Activated CD4-positive, alpha-beta T cell treated with anti-CD3 and anti-CD28 coated beads for 24 hours (primary cell): ENCODE results near the gene MCTP2.
"Not testable (repeated sequence)": the region's sequence is repeated elsewhere in the genome, so short reads cannot be mapped to it uniquely, and the experiment has no call there.

ENCODE experiments used
- DNase-seq, 2 donors: peaks; one replicate each; pipeline ENCODE4 v3.0.0-alpha.2; 2020; ENCODE audit warnings: low read depth in 2 of 2

The MCTP2 gene

DNA sequence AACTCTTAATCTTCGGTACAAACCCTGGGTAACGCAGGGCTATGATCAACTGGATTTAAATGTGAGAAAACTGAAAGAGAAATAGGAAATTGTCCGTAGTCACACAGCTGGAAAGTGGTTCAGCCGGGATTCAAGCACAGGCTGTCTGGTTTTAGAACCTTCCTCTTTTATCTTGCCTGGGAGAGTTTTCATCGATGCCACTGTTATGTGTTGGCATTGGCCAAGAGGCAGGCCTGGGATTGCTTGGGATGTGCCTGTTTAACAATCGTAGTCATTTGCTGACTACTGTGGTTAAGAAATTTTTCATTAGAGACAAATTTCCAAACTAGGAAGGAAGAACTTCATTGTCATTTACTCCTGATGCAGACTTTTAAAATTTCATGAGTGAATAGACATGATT, 4.3 kb downstream of the MCTP2 start:
- no peak for DNase-seq

DNA sequence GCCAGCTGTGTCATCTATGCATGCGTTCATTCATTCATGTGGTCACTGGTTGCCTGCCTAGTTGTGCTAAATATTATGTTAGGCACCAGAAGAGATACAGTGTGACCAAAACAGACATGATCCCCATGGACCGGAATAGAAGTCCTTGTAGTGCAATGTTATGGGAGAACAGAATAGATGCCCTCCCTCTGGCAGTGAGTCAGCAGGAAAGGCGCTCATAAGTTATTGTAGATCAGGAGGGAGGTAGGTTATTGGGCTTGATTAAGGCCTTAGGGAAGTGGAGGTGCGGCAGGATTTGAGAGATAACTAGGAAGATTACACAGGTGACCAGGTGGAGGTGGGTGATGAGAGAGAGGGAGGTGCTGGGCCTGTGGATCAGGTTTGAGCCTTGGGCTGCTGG, 5.2 kb downstream of the MCTP2 start:
- DNase-seq = no peak

DNA sequence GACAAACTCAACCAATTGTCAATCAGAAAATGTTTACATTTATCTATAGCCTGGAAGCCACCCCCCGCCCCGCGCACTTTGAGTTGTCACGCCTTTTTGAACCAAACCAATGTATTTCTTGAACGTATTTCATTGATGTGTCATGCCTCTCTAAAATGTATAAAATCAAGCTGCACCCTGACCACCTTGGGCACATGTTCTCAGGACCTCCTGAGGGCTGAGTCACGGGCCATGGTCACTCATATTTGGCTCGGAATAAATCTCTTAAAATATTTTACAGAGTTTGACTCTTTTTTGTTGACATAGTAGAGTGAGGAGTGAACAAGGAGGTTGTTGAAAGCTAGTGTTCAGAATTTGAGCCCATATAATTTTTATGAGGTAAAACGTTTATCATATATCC, 6.5 kb downstream of the MCTP2 start:
- DNase-seq = no peak

DNA sequence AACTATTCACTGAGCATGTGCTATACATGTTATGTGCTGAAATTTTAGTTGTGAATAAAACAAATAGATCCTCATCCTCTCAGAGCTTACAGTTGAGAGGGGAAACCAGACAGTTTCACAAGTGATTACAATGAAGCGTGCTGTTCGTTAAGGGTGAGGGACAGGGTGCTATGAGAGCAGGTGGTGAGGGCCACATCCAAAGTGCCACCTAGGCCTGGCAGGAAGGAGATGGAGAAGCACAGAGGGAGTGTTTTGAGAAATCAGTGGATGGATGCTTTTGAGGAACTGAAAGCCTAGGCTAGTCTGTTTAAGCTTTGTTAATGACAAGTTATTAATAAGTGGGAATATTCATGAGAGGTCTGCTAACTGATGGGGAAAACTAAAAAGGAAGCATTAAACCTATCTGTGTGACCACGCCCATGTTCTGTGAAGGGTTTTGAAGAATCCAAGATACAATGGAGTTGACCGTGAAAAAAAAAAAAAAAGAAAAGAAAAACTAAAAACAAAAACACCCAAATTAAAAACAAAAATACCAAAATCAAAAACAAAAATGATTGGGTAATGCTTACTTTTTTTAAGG, 7.3 kb downstream of the MCTP2 start:
- DNase-seq = no peak

DNA sequence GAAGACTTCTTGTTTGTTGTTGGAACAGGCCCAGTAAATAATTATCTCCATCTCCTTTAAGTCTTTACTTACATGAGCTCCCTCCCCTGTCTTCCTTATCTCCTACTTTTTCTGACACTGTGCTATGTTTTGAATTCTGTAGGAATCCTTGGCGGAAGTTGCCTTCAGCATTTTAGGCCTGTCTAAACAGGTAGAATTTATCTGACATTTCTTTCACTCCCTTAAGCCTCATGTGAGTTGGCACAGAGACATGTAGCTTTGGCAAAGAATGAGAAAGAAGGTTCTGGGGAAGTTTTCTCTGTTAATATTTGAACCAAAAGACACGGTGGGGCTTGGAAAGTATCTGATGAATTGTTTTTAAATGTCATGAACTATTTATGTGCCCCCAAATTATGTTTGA, 8.1 kb downstream of the MCTP2 start:
- no peak for DNase-seq

DNA sequence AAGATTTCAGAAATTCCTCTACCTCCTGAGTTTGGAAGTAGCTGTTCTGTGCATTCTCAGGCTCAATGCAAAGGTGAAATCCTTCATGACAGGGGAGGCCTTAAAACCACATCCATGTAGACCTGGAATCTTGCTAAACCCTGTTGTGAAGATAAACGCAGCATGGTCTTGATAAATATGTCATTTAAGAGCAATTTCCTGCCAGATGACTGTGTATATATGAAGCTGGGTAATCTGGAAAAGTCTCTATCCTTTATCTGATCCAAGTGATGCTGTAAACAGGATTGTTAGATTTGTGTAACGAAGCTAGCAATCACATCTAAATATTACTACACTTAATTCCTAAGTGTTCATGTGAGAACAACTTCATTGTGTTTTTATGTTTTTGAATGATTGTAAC, 9.1 kb downstream of the MCTP2 start:
- no peak for DNase-seq

DNA sequence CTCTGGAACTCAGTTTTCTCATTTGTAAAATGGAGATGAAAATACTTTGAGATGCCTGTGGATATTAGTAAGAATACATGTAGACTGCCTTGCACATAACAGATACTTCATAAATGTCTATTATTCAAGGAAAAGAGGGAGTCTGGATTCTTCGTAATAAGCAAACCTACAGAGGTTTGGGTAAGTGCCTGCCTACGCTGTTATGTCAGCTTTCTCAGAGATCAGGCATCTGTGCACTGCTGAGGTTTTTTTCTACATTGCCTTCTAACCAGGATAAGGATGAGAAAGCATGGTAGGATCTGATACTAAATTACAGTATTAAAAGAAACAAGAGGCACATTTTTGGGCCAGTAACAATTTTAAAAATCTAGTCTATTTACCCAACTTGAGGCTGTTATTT, 10.9 kb downstream of the MCTP2 start:
- DNase-seq = no peak

DNA sequence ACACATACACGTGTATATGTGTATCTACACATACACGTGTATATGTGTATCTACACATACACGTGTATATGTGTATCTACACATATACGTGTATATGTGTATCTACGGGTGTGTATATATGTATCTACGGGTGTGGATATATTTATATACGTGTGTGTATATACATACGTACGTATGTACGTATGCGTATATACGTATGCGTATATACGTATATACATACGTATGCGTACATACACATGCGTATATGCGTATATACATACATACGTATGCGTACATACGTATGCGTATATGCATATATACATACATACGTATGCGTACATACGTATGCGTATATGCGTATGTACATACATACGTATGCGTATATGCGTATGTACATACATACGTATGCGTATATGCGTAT, 11.6 kb downstream of the MCTP2 start:
- not testable (repeated sequence) for DNase-seq

DNA sequence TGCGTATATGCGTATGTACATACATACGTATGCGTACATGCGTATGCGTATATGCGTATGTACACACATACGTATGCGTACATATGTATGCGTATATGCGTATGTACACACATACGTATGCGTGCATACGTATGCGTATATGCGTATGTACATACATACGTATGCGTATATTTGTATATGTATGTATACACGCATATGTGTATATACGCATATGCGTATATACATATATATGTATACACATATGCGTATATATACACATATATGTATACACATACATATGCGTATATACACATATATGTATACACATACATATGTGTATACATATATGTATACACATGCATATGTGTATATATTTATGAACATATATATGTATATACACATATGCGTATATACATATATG, 12.1 kb downstream of the MCTP2 start:
- no peak for DNase-seq

DNA sequence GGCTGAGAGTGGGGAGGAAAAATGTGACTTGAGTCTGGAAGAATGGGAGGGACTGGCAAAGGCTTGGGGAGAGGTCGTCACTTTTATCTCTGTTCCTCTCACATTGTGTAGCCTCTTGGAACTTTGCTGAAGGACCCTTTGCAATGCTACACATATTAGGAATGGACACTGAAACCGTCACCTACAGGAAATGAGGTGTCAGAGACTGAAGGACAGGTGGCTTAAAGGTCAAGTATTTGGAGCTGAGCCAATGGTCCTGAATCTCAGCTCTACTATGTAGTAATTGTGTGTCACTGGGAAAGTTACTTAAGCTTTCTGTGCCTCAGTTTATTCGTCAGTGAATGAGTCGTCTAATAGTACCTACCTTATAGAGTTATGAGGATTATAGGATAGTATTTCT, 14.7 kb downstream of the MCTP2 start:
- no peak for DNase-seq

DNA sequence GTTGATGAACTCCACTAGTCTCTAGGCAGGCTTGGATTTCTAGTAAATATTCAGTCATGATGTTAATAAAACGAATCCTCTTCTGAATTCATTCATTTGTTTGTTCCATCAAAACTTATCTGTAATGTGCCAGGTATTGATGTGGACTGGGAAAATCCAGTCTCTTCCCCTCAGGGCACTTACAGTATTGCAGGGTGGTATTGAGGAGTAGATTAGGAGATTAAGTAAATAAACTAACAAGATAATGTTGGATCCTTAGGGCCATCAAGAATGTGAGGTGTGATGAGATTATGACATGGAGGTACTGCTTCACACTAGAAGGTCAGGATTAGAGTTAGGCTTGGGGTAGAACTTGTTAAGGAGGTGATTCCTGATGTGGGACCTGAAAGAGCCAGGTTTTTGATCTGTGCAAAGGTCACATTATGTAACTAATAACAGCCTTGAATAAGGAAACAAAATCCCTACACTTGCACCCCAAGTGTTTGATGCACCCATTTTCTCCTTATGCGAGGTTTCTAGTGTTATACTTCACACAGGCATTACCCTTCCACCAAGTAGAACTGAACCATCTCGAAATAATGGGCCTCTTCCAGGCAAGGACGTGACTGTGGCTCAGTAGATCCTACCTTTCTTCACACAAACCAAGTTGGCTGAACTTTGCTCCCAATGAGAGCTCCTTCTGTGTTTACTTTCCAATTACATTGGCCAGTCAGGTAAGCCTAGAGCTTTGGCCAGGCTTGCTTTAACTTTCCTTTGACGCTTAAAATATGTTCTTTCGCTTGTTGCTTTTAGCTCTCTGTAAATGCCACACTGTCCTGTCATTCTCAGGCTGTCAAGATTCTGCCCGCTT, 16.7 kb downstream of the MCTP2 start:
- no peak for DNase-seq

DNA sequence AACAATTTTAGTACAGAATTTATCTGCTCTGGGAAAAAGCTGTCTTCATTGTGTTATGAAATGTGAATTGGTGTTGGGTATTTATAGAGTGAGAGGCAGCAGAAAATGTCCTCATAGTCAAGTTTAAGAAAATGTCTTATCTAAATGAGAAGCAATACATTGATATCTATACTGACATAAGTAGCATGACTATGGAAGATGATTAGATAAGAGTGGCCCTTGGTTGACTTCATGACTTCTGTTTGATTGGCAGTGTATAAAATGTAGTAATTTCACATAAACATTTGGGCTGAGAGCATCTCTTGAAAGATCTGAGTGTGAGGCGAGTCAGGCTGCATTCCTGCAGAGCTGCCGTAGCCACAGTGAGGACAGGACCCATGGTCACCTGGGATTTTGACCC, 19.4 kb downstream of the MCTP2 start:
- DNase-seq = no peak

DNA sequence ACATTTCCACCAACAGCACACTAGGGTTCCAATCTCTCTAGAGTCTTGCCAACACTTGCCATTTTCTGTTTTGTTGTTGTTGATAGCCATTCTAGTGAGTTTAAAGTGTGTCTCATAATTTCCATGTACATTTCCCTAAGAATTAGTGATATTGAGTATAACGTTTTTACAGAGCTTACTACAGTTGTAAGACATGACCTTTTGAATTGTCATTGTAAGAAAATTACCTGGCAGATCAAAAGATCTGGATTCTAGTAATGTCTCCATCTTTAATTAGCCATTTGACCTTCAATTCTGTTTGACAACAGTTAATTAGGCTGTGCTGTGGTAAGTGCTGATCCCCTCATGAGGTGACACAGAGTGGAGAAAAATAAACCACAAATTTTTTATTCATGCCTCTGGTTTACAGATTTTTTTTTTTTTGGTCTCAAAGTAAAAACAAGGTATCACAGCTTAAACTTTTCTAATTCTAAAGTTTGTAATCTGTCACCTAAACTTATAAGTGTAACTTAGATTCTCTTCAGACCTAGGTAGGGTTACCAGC, 20.9 kb downstream of the MCTP2 start:
- no peak for DNase-seq

DNA sequence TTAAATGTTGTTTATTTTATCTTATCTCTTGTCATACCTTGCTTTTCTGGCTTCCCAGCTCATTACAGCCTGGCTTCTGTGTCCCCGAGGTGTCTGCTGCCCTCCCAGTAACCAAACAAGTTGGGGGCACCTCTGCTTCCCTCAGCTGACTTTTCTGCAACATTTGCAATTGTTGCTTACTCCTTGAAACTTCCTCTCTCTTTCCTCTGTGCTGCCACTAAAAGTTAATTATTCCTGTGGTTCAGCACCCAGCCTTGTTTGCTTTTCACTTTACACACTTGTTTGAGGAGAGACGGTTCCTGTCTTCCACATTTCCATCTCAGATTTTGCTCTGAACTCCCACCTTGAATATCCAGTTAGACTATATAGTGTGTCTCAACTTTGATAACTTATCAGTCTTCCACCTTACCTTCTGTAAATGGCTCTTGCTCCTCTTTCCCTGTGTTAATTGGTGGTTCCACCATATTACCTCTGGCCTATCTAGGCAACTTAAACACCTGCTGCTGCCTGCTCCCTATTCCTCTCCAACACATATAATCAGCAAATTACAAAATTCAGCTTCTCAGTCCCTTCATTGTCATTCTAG, 21.6 kb downstream of the MCTP2 start:
- DNase-seq = no peak

DNA sequence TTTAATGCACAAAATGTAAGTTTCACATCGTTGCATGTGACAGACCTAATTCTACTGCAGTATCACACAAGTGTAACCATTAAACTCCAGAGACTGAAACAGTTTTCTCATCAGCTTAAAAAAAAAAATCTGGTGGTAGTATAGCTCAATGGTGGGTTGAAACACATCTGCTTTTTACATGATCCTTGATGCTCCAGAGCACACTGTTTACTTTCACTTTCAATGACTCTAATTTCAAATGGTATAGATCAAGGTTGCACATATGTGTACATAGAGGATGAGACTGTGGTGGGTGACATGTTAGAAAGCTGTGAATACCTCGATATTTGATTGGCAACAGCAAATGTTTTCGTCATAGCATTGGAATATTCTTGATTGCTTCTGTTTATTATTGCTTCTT, 22.4 kb downstream of the MCTP2 start:
- DNase-seq = no peak

DNA sequence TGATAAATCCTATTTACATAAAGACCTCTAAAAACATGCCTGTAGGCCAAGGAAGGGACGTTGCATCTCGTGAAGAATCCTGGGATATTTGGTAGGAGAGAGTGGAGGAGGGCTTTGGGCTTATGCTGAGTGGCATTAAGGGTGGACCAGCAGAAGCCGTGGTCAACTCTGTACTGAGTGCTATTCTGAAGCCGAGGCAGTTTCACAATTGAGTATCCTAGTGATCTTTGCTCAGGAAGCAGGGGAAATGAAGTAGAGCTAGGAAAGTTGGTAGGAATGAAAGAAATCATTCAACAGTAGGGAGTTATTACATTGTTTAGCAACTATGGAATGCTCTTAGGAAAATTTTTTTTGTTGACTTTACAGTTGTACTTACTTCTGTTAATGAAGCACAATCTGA, 24.2 kb downstream of the MCTP2 start:
- DNase-seq = no peak

DNA sequence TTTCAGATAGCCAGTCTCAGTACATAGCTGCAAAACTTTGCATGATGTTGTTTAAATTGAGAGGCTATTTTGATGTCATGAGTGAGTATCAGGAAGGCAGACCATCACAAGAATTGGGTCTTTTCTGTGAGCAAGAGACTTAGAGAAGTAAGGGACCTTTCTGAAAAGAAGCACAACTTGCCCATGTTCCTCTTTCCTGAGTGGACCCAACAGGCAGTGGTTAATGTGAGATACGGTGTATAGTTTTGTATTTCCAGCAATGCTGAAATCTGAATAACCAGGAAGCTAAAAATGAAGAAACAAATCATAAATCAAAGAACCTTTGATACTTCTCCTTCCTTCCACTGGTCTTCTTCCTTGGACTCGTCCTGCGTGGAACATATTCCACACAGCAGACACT, 25.1 kb downstream of the MCTP2 start:
- no peak for DNase-seq

DNA sequence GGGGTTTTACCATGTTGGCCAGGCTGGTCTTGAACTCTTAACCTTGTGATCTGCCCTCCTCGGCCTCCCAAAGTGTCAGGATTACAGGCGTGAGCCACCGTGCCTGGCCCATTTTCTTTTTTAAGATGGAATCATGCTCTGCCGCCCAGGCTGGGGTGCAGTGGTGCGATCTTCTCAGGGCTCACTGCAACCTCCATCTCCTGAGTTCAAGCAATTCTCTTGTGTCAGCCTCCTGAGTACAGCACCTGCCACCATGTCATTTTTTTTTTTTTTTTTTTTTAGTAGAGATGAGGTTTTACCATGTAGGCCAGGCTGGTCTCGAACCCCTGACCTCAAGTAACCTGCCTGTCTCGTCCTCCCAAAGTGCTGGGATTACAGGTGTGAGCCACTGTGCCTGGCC, 26.4 kb downstream of the MCTP2 start:
- not testable (repeated sequence) for DNase-seq

DNA sequence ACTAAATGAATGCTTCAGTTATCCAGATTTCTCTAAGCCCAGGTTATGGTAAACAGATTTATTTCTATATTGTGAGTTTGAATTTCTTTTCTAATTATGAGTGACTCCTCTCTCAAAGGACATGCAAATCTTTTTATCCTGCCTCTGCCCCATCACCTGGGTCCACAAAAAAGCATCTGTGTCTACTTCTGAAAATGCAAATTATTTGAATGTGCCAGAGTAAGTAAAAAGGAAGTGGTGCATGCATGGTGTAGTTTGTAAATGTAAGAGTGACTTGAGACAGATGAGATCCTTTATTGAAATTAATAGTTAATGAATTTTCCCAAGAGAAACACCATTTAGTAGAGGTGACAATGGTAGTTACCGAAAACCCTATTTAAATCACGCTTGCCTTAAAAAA, 26.9 kb downstream of the MCTP2 start:
- no peak for DNase-seq

DNA sequence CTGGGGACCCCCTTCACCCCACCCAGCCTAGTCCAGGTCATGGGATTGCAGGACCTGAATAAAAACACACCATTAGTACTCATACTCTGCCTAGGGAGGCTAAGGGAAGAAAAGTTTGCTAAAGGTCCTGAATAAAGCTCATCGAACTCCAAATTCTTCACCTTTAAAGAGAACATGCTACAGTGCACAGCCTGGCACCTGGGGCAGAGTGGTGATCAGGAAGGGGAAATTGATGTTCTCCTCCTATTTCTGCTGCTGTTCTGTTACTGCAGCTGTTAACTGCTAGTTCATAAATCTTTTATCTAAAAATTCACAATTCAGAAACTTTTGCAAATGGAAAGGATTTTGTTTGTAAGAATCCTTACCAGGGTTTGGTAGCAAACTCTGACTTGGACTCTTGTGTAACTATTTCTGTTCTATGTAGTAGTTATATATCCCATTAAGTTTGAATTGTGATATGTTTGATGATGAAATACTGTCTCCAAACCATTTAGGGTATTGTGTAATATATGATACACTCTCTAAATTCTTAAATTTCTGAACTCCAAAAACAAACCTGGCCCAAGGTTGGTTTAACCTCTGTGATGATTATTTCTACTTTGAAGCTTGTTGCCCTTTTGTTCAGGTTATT, 27.9 kb downstream of the MCTP2 start:
- no peak for DNase-seq

DNA sequence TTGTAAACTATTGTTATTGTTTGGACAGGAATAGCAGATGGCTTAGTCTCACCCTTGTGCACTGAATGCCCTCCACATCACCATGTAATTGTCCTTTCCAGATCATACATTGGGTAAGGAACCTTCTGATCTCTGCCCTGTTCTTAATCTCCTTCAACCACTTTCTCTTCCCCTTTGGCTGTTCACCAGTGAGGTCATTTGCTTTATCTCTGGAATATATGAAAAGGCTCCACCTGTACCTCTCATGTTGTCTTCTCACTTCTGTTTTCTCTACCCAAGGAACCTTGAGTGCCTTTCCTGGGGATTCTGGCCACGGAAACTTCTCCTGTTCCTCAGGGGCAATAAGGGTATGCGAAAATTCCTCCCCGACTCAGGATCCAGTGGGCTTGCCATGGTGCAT, 28.5 kb downstream of the MCTP2 start:
- DNase-seq = no peak

DNA sequence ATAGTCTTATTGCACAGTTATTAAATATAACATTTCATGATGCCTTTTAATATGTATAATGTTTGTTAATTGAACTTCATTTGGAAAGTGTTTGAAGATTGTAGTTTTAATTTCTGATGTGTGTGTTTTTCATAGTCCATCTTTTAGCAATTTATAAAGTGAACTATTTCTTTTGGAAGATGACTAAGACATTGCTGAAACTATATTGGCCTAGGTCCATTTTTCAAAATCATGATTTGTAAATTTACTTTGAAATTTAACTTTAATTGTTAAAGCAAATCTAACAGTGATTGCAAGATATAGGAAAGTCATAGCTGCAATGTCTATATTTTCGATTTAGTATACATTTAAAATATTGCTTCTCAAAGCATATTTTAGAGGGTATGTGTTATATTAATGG, 30.8 kb downstream of the MCTP2 start:
- DNase-seq = no peak
